Thyroid gland (tissue), 4 donors: ENCODE measurements around the gene DTX2. TPM values are rescaled to one million over a fixed set of nuclear protein-coding genes. Genes with fewer than 3 reads are reported as not detected.
"Not testable (repeated sequence)": the region's sequence is repeated elsewhere in the genome, so short reads cannot be mapped to it uniquely, and the experiment has no call there.

Source experiments
- DNase-seq, 2 donors: peaks; one replicate each; pipeline ENCODE4 v3.0.0-alpha.2; 2019
- H3K27ac ChIP-seq, 3 donors: fragments of 200-600 bp; sonication (generic); 1 replicate in 2 of 3; 2 replicates in 1 of 3; pipeline ENCODE4 v1.5.1; 2016 to 2019; ENCODE audit warnings: mild to moderate bottlenecking in 1 of 3, moderate library complexity in 1 of 3
- H3K27me3 ChIP-seq: fragments of 200-600 bp; sonication (generic); one replicate; pipeline ENCODE4 v1.5.1; 2019
- H3K36me3 ChIP-seq, 2 donors: fragments of 200-600 bp; sonication (generic); one replicate each; pipeline ENCODE4 v1.5.1; 2016 to 2019
- H3K4me1 ChIP-seq, 2 donors: fragments of 200-600 bp; sonication (generic); one replicate each; pipeline ENCODE4 v1.5.1; 2017 to 2019
- H3K4me3 ChIP-seq, 3 donors: fragments of 200-600 bp; sonication (generic); replicated peaks in 1 of 3; 1 replicate in 2 of 3; 2 replicates in 1 of 3; pipeline ENCODE4 v1.5.1; 2016; ENCODE audit warnings: mild to moderate bottlenecking in 1 of 3
- H3K9me3 ChIP-seq: fragments of 200-600 bp; sonication (generic); one replicate; pipeline ENCODE4 v1.5.1; 2017
- POLR2A ChIP-seq, 2 donors: fragments of 450-650 bp; IDR thresholded peaks; one replicate each; pipeline ENCODE4 v1.6.1; 2017; ENCODE audit warnings: antibody characterized with exemption in 2 of 2, mild to moderate bottlenecking in 2 of 2, moderate library complexity in 1 of 2
- WGBS, 2 donors: methylation state at CpG; one replicate each; pipeline ENCODE4 v1.1.5; 2017; 5-methylcytosine and 5-hydroxymethylcytosine counted together
- intact Hi-C: fragments of 100-400 bp; cut with DNase I; formaldehyde crosslinking; loops from one replicate; pipeline ENCODE4 v1.15.1; 2023
- total RNA-seq, 4 donors: library from RNA; depleted of rRNA; stranded (reverse); fragments of >200 nt; gene quantifications; one replicate each; pipeline ENCODE4 v1.2.3, GENCODE V29; 2016
- TF ChIP-seq, protein P1 (sequence below), 6 experiments: fragments of 200-600 bp in 3 of 6; fragments of 450-650 bp in 3 of 6; sonication (generic) in 3 of 6; IDR thresholded peaks; one replicate each; pipeline ENCODE4 v1.5.1; 2016 to 2019; ENCODE audit warnings: antibody characterized with exemption in 6 of 6, mild to moderate bottlenecking in 2 of 6, inconsistent platforms in 1 of 6, moderate library complexity in 1 of 6

The DTX2 gene
- total RNA-seq, 4 donors from 2014 or later = 20.4 to 32.5 (median 25.2) TPM

- intact Hi-C loops = no loop called here
- no peak for DNase-seq
- TF ChIP-seq POLR2A (IDR thresholded peaks at IDR 0.05) = no peak
- TF ChIP-seq, protein P1, sequence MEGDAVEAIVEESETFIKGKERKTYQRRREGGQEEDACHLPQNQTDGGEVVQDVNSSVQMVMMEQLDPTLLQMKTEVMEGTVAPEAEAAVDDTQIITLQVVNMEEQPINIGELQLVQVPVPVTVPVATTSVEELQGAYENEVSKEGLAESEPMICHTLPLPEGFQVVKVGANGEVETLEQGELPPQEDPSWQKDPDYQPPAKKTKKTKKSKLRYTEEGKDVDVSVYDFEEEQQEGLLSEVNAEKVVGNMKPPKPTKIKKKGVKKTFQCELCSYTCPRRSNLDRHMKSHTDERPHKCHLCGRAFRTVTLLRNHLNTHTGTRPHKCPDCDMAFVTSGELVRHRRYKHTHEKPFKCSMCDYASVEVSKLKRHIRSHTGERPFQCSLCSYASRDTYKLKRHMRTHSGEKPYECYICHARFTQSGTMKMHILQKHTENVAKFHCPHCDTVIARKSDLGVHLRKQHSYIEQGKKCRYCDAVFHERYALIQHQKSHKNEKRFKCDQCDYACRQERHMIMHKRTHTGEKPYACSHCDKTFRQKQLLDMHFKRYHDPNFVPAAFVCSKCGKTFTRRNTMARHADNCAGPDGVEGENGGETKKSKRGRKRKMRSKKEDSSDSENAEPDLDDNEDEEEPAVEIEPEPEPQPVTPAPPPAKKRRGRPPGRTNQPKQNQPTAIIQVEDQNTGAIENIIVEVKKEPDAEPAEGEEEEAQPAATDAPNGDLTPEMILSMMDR (IDR thresholded peaks at IDR 0.05) = no peak
- Histone ChIP-seq H3K36me3 (no peaks in the 10 kb centered on the region), H3K4me1 (peaks cover 4 to 8% of the 10 kb centered on the region in 2 donors), H3K4me3 (no peak overlapping the region), H3K27ac (no peak overlapping the region), H3K9me3 (no peaks in the 10 kb centered on the region), H3K27me3 (no peaks in the 10 kb centered on the region)
- 80 to 89% methylated on average over 13 of the region's 13 CpGs for WGBS, 2 donors
These were observed 33.2 kb upstream of the DTX2 start for GRCh38 chr7:76428149-76428823.

DNA sequence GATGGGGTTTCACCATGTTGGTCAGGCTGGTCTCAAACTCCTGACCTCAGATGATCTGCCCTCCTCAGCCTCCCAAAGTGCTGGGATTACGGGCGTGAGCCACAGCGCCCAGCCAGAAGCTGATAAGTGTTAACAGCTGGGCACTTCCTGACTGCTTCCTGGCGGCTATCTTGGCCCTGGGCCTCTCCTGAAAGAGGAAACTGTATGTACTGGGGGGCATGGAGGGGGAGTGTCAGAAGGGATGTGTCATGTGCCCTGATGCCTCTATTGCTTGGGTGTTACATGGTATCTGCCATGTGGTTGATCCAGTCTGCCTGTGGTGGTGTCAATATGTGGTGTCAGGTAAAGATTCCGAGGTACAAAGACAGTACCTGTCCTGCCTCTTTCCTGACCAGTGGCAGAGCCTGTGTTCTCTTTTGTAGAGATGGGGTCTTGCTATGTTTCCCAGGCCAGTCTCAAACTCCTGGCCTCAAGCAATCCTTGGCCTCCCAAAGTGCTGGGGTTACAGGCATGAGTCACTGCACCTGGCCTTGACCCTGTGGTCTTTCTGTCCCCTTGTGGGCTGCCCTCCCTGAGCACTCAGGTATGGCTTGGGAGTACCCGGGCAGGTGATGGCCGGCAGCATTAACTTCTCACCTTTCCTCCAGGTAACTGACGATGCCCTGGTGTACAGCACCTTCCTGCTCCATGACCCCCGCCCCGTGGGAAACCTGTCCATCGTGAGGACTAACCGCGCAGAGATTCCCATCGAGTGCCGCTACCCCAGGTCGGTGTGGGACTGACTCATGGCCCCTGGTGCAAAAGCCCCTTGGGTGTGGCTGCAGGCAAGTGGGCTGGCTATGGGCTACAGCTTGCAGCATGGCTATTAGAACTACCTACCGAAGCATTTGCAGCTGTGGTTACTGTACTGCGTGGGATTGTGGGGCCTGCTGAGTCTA is 32.4 kb upstream of the DTX2 start:
- no peaks in the 10 kb centered on the region for H3K9me3 ChIP-seq
- H3K4me3 ChIP-seq = no peak overlapping the region
- H3K27me3 ChIP-seq = no peaks in the 10 kb centered on the region
- TF ChIP-seq, protein P1 (IDR thresholded peaks at IDR 0.05) = no peak
- TF ChIP-seq POLR2A (IDR thresholded peaks at IDR 0.05) = no peak
- no peaks in the 10 kb centered on the region for H3K36me3 ChIP-seq
- DNase-seq = no peak
- no peaks in the 10 kb centered on the region for H3K4me1 ChIP-seq
- 88 to 91% methylated on average over 18 of the region's 18 CpGs for WGBS, 2 donors
- H3K27ac ChIP-seq = no peak overlapping the region
- intact Hi-C loops = no loop called here

- Histone ChIP-seq H3K4me1 (no peaks in the 10 kb centered on the region), H3K27ac (no peak overlapping the region), H3K36me3 (no peaks in the 10 kb centered on the region), H3K9me3 (no peaks in the 10 kb centered on the region), H3K27me3 (no peaks in the 10 kb centered on the region), H3K4me3 (no peak overlapping the region)
- no peak for DNase-seq
- 89 to 92% methylated on average over 9 of the region's 9 CpGs for WGBS, 2 donors
- no peak for TF ChIP-seq POLR2A (IDR thresholded peaks at IDR 0.05)
- TF ChIP-seq, protein P1 (IDR thresholded peaks at IDR 0.05) = no peak
- intact Hi-C loops = no loop called here
These were observed 31.3 kb upstream of the DTX2 start for GRCh38 chr7:76430211-76430610.

DNA sequence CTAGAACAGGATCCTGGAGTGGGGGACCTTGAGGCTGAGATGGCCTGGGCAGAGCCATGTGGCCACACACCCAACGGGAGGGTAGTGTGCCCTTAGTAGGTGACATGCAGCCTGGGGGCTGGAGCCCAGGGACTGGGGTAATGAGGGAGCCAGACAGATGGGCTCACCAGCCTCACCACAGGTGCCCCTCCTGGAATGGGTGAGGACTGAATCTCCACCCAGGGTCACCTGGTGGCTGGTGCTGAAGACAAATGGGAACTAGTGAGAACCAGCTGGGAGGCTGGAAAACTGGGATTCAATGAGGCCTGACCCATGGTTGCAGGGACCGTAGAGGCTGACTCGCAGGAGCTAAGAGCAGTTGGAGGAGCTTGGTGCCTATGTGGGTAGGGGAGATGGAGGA is 30.7 kb upstream of the DTX2 start:
- DNase-seq = no peak
- H3K36me3 ChIP-seq = no peaks in the 10 kb centered on the region
- no peak overlapping the region for H3K27ac ChIP-seq
- H3K27me3 ChIP-seq = no peaks in the 10 kb centered on the region
- no peaks in the 10 kb centered on the region for H3K4me1 ChIP-seq
- 93 to 100% methylated on average over 3 of the region's 3 CpGs for WGBS, 2 donors
- TF ChIP-seq POLR2A (IDR thresholded peaks at IDR 0.05) = no peak
- TF ChIP-seq, protein P1 (IDR thresholded peaks at IDR 0.05) = no peak
- no peak overlapping the region for H3K4me3 ChIP-seq
- no peaks in the 10 kb centered on the region for H3K9me3 ChIP-seq
- intact Hi-C loops = no loop called here

- WGBS, 2 donors = 0 to 21% methylated on average over 1 to 2 of the region's 2 CpGs
- peak; percentile 76 to 89 for DNase-seq
- intact Hi-C loops, H3K4me3 ChIP-seq, H3K27ac ChIP-seq, H3K36me3 ChIP-seq, H3K9me3 ChIP-seq, H3K4me1 ChIP-seq, H3K27me3 ChIP-seq: not testable (repeated sequence)
- TF ChIP-seq, protein P1 (IDR thresholded peaks at IDR 0.05) = peak; percentile 18 to 70 (median 54)
These were observed 23.6 kb upstream of the DTX2 start for GRCh38 chr7:76437873-76438272.

DNA sequence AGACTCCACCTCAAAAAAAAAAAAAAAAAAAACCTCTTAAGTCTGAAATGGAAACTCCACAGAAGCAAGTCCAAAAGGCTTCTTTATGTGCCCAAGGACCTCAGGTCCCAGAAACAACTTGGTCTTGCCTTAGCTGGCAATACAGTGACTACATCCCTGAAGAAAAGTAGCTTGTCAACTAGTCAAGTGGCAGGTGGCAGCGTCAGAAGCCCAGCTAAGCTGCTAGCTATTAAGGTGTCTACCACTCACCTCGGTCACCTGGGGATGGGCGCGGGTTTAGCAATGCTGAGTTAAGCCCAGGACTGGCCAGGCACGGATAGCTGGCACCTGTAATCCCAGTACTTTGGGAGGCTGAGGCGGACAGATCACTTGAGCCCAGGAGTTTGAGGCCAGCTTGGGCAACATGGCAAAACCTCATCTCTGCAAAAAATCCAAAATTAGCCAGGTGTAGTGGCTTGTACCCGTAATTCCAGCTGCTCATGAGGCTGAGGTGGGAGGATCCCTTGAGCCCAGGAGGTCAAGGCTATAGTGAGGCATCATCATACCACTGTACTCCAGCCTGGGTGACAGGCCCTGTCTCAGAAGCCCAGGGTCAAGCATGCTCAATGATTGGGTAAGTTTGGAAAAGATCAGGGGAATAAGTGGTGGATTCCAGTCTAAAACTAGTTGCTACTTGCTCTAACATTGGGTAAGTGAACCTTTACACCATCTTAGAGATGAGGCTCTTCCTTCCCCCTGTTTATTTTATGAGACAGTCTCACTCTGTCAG is 22.2 kb upstream of the DTX2 start:
- DNase-seq, intact Hi-C loops, H3K4me3 ChIP-seq, H3K27me3 ChIP-seq, H3K27ac ChIP-seq, H3K36me3 ChIP-seq, H3K4me1 ChIP-seq, H3K9me3 ChIP-seq: not testable (repeated sequence)
- WGBS, 2 donors = 86 to 89% methylated on average over 4 of the region's 7 CpGs

DNA sequence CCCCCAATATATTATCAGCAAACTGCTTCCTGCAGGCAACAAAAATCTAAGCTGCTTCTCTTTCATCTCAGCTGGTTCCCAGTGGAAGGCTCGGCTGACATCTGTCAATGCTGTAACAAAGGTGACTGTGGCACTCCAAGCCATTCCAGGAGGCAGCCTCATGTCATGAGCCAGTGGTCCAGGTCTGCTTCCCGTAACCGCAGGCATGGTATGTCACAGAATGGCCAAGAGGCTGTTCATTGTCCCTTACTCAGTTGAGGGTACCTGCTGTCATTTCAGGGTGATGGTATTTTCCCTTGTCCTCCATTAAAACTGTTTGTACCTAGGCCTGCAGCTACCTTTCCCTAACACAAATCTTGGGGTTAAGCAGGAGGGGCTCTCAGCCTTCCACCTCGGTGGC is 21.1 kb upstream of the DTX2 start:
- H3K27me3 ChIP-seq, DNase-seq, intact Hi-C loops, H3K9me3 ChIP-seq, H3K4me1 ChIP-seq, H3K27ac ChIP-seq, H3K36me3 ChIP-seq, H3K4me3 ChIP-seq: not testable (repeated sequence)
- WGBS, 2 donors = 97 to 100% methylated on average over 1 to 4 of the region's 4 CpGs
